ENCODE measurements around the gene METTL14. TPM values are rescaled to one million over a fixed set of nuclear protein-coding genes. Genes with fewer than 3 reads are reported as not detected.

The METTL14 gene
- 18.2 and 23.1 TPM in 2 replicates for total RNA-seq

DNA sequence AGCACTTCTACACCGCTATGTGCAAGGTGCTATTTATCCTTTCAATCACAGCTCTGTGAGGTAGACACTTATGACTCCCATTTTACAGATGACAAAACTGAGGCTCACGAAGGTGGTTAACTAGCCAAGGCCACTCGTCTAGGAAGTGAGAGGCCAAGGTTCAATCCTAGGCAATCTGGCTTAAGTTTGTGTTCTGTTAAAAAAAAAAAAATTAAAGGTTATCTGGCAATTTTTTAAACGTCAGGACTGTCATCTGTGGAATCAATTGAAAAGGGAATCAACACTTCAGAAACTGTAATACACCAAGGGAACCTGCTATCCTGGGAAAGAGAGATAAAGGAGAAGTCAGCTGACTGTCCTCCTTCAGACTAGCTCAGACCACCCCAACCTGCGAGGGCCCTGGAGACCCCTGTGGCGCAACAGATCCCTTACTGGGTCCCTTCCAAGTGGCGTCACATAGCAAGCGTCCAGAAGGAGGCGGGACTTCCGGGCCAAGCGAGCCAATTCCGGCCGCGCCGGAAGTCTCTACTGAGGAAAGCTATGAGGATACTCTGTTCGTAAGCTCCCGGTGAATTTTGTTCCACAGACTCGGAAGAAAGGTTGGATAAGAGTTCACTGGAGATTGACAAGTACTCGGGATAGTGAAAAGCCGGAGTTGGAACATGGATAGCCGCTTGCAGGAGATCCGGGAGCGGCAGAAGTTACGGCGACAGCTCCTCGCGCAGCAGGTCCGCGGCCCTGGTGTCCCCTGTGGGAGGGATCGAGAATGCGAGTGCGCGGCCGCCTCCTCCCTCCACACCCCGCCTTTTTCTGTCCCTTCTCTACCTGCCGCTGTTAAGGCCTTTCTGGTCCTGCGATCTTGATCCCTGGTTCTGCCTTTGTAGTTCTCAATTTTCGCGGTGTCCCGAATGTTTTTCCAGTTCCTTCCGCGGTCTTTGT, at the start of gene METTL14:
Gene METTL14, plus strand, starts transcription at position 520 of the 939 bp plus-strand sequence. Its CDS starts 143 bp downstream, at position 663.

Other genes starting within 250 kb of the METTL14 start
- 133 and 191 TPM in 2 replicates for gene SEC24D, start 150.7 kb downstream of the METTL14 start, total RNA-seq
- gene SYNPO2, start 203.5 kb downstream of the METTL14 start, total RNA-seq: 43.4 and 56.6 TPM in 2 replicates

Data from smooth muscle cell of the pulmonary artery (primary cell).